Osteoblast (primary cell): ENCODE data around the gene RIN3. TPM values are rescaled to one million over a fixed set of nuclear protein-coding genes. Genes with fewer than 3 reads are reported as not detected.
A peak's percentile ranks its signal among the peaks of the same experiment; 100 is the strongest.

ENCODE experiments used
- DNase-seq: peaks from one replicate; pipeline ENCODE4 v3.0.0; 2011; ENCODE audit warnings: low spot score, mixed read lengths; ENCODE audit not compliant: insufficient read length; ENCODE audit errors: missing footprints
- H2AFZ ChIP-seq: 2 replicates; pipeline ENCODE4 v1.6.0; 2011; ENCODE audit warnings: mild to moderate bottlenecking, low read length
- H3K27ac ChIP-seq: 2 replicates; pipeline ENCODE4 v1.5.1; 2011; ENCODE audit warnings: mild to moderate bottlenecking, low read depth, low read length, moderate library complexity
- H3K27me3 ChIP-seq: 2 replicates; pipeline ENCODE4 v1.6.0; 2012; ENCODE audit warnings: mild to moderate bottlenecking, control low read depth, inconsistent platforms, low read length, moderate library complexity; ENCODE audit not compliant: insufficient read depth
- H3K36me3 ChIP-seq: 2 replicates; pipeline ENCODE4 v1.5.1; 2011; ENCODE audit warnings: mild to moderate bottlenecking, low read length, control low read depth, moderate library complexity; ENCODE audit not compliant: insufficient read depth
- H3K4me1 ChIP-seq: 2 replicates; pipeline ENCODE4 v1.5.1; 2011; ENCODE audit warnings: mild to moderate bottlenecking, low read length, control low read depth, moderate library complexity; ENCODE audit not compliant: insufficient read depth
- H3K4me2 ChIP-seq: 2 replicates; pipeline ENCODE4 v1.6.0; 2011; ENCODE audit warnings: mild to moderate bottlenecking, low read length; ENCODE audit not compliant: insufficient read depth
- H3K4me3 ChIP-seq: fragments of 200-600 bp; sonication (generic); 3 replicates; pipeline ENCODE4 v1.5.1; 2012; ENCODE audit warnings: mild to moderate bottlenecking, low read length, inconsistent platforms; ENCODE audit not compliant: insufficient read depth
- H3K79me2 ChIP-seq: 2 replicates; pipeline ENCODE4 v1.6.0; 2012; ENCODE audit warnings: mild to moderate bottlenecking, low read length, control low read depth, inconsistent platforms; ENCODE audit not compliant: insufficient read depth
- H3K9me3 ChIP-seq: 2 replicates; pipeline ENCODE4 v1.5.1; 2011; ENCODE audit warnings: low read depth, low read length, control low read depth
- H4K20me1 ChIP-seq: 2 replicates; pipeline ENCODE4 v1.6.0; 2012; ENCODE audit warnings: mild to moderate bottlenecking, low read length, control low read depth; ENCODE audit not compliant: insufficient read depth
- total RNA-seq: library from RNA; depleted of rRNA; stranded (reverse); fragments of >200 nt; gene quantifications from 2 replicates; pipeline ENCODE4 v1.2.3, GENCODE V29; 2012
- TF ChIP-seq, protein P1 (sequence below): IDR thresholded peaks from 2 replicates; pipeline ENCODE4 v1.5.1; 2011; ENCODE audit warnings: mild to moderate bottlenecking, low read depth, low read length, moderate library complexity; ENCODE audit errors: extremely low read depth

RIN3 gene
- total RNA-seq, 1 donor: 7.6 TPM

DNA sequence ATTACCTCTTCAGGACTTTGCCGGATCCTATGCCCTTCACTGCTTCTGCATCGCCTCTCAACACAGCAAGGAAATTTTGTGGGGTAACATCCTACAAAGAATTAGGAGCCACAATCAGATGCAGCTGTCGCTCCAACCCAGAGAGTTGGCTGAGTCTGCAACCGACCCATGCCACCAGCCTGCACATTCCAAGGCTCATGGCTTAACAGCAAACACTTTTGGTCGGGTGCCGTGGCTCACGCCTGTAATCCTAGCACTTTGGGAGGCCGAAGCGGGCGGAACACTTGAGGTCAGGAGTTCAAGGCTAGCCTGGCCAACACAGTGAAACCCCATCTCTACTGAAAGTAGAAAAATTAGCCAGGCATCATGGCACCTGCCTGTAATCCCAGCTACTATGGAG, 202.6 kb downstream of the RIN3 start:
- Histone ChIP-seq H3K27me3 (no peaks in the 10 kb centered on the region), H3K36me3 (peaks cover 6% of the 10 kb centered on the region), H4K20me1 (no peaks in the 10 kb centered on the region), H3K79me2 (no peaks in the 10 kb centered on the region), H3K4me1 (peaks cover 27% of the 10 kb centered on the region), H3K27ac (no peak overlapping the region), H3K4me3 (no peak overlapping the region), H3K9me3 (no peaks in the 10 kb centered on the region), H3K4me2 (no peak overlapping the region), H2AFZ (no peak overlapping the region)
- no peak for DNase-seq
- TF ChIP-seq, protein P1, sequence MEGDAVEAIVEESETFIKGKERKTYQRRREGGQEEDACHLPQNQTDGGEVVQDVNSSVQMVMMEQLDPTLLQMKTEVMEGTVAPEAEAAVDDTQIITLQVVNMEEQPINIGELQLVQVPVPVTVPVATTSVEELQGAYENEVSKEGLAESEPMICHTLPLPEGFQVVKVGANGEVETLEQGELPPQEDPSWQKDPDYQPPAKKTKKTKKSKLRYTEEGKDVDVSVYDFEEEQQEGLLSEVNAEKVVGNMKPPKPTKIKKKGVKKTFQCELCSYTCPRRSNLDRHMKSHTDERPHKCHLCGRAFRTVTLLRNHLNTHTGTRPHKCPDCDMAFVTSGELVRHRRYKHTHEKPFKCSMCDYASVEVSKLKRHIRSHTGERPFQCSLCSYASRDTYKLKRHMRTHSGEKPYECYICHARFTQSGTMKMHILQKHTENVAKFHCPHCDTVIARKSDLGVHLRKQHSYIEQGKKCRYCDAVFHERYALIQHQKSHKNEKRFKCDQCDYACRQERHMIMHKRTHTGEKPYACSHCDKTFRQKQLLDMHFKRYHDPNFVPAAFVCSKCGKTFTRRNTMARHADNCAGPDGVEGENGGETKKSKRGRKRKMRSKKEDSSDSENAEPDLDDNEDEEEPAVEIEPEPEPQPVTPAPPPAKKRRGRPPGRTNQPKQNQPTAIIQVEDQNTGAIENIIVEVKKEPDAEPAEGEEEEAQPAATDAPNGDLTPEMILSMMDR: no peak

DNA sequence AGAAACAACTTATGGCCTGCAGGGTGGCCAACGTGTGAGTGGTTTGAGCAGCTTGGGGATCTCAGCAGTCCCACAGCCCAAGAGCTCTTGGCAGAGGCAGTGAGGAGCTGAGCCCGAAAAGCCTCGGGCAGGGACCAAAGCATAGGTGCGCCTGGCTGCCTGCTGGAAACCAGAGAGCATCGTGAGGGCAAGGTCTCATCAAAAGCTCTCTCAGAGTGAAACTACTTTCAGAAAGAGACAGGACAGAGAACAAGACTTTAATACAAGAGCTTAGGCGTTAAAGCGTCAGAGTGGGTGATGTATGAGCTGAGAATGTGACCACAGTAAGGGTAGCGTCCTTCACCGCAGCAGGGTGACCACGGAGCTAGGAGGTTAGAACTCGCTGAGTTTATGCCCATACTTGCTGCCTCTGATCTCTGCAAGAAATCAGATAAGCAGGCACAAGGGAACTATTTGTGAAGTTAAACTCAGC, 204.0 kb downstream of the RIN3 start:
- H3K36me3 ChIP-seq: peaks cover 6% of the 10 kb centered on the region
- peaks cover 27% of the 10 kb centered on the region for H3K4me1 ChIP-seq
- no peaks in the 10 kb centered on the region for H4K20me1 ChIP-seq
- H3K9me3 ChIP-seq: no peaks in the 10 kb centered on the region
- peak overlapping the region; percentile 20 for H2AFZ ChIP-seq
- no peak overlapping the region for H3K4me3 ChIP-seq
- TF ChIP-seq, protein P1: no peak
- no peaks in the 10 kb centered on the region for H3K27me3 ChIP-seq
- peak; percentile 89 for DNase-seq
- H3K27ac ChIP-seq: peak overlapping the region; percentile 84
- H3K79me2 ChIP-seq: no peaks in the 10 kb centered on the region
- H3K4me2 ChIP-seq: peak overlapping the region; percentile 58

DNA sequence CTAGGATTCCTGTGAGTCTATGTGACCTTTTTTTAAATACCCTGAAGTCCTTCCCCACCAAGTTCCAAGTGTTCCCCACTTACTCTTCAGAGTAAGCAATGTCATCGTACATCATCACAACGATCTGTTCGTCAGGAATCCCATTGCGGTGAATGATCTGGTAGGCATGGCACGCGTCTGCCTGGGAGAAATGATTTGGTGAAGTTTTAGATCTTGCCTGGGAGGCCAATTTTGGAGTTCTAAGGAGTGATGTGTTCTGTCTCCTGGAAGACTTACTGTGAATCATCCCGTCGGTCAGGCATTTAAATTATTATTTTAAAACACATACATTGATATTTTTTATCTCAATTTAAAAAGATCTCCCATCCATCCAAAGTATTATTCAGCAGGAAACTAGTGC, 205.1 kb downstream of the RIN3 start:
- Histone ChIP-seq H4K20me1 (no peaks in the 10 kb centered on the region), H3K27me3 (no peaks in the 10 kb centered on the region), H3K4me1 (peaks cover 27% of the 10 kb centered on the region), H3K79me2 (no peaks in the 10 kb centered on the region), H3K4me2 (peak overlapping the region; percentile 9), H3K27ac (peak overlapping the region; percentile 84), H3K36me3 (peaks cover 5% of the 10 kb centered on the region), H3K9me3 (no peaks in the 10 kb centered on the region), H2AFZ (no peak overlapping the region), H3K4me3 (no peak overlapping the region)
- TF ChIP-seq, protein P1: no peak
- DNase-seq: peak; percentile 98

DNA sequence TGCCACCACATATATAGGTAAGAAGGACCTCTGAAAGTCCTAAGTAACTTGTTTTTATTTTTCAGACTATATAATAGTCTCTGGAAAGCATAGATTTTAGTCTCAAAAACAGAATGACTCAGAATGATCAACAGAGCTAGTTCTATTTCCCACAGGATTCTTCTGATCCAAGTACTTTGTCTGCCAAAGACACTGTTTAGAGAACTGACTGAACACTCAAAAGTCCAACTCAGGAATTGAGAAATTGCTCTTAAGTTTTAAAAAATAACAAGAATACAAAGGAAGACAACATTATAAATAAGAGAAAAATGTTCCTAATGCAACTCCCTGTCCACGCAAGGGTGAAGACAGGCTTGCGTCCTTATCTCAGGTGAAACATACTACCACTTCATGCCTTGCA, 205.8 kb downstream of the RIN3 start:
- TF ChIP-seq, protein P1: no peak
- no peaks in the 10 kb centered on the region for H3K36me3 ChIP-seq
- no peak overlapping the region for H3K4me3 ChIP-seq
- no peaks in the 10 kb centered on the region for H4K20me1 ChIP-seq
- H3K27ac ChIP-seq: peak overlapping the region; percentile 75
- peak overlapping the region; percentile 24 for H3K4me2 ChIP-seq
- no peaks in the 10 kb centered on the region for H3K9me3 ChIP-seq
- H3K4me1 ChIP-seq: peaks cover 27% of the 10 kb centered on the region
- H3K27me3 ChIP-seq: no peaks in the 10 kb centered on the region
- DNase-seq: peak; percentile 90
- H3K79me2 ChIP-seq: no peaks in the 10 kb centered on the region
- no peak overlapping the region for H2AFZ ChIP-seq
